GM18508 (cell line): ENCODE results near the gene TRIO.

ENCODE experiments used
- ATAC-seq: cut with Tn5 transposase; IDR thresholded peaks from one replicate; pipeline ENCODE4 v1.9.1; 2021; ENCODE audit warnings: moderate number of reproducible peaks; ENCODE audit not compliant: insufficient read depth, unreplicated experiment

TRIO gene

GRCh38 chr5:14164164-14165163 is 21.3 kb downstream of the TRIO start:
- ATAC-seq, result no peak

GRCh38 chr5:14165375-14166106 is 22.4 kb downstream of the TRIO start:
- ATAC-seq, result no peak

GRCh38 chr5:14166437-14166836 is 23.3 kb downstream of the TRIO start:
- no peak for ATAC-seq

GRCh38 chr5:14167211-14167845 is 24.2 kb downstream of the TRIO start:
- no peak for ATAC-seq

DNA sequence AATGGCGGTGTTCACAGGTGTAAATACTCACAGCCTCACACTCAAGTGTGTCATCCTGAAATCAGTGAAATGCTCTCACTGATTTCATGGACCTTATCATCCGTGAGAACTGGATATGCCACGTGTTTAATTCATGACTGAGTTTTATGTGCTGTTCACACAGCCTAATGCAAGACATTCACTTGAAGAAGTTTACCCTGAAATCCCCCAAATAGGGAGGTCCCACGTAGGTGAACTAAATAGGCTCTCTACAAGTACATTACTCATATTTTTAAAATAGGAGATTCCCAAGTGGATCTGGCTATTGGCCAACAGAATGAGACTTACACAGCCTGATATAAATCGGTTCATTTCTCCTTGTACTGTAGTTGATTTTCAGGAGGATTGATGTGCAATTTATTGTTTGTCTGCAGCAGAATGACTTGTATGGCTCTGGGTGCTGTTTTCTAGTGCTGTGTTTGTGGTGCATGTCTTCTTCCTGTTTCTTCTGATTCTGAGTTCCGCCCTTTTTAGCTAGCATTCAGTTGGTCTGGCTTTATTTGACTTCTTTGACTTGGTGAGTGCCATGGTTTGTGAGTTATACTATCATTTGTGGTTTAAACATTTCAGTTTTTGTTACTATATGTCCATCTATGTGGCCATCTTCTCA is 25.1 kb downstream of the TRIO start:
- no peak for ATAC-seq

DNA sequence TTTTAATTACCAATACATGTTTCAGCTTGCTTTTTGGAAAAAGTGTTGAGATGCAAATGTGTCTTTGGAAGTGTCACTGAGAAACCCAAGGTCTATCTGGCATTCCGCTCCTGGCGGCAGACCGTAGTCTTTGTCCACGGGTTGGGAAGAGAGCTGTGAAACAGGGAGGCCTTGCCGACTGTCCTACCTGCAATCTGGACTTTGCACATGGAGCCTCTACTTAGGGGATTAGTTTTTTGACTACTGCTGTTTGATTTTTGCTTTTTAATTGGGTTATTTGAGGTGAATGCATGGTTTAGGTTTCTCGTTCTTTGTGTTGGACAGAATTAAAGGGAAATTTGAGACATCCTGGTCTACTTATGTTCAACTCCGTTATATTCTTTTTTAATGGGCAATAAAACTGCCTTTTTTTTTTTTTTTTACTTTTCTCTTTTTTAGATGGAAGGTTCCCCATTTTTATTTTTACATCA is 25.7 kb downstream of the TRIO start:
- no peak for ATAC-seq

GRCh38 chr5:14171046-14171445 is 27.9 kb downstream of the TRIO start:
- no peak for ATAC-seq

DNA sequence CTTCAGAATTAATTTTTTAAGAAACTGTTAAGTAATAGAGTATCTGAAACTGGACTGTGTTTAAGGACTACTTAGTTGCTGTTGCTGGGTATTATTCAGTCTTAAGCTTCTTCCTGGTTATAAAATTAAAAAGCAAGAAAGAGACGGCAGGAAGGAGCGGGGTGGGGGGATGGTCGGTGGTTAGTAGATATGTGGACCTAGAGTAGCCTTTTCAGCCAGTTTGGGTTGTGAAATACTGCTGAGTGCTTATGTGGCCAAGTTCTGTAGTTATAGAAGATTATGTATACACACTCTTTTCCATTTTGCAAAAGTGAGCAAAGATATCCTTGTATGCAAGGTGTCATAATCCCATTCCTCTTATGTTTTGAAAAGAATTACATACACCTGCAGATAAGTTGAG is 28.5 kb downstream of the TRIO start:
- ATAC-seq, result no peak

DNA sequence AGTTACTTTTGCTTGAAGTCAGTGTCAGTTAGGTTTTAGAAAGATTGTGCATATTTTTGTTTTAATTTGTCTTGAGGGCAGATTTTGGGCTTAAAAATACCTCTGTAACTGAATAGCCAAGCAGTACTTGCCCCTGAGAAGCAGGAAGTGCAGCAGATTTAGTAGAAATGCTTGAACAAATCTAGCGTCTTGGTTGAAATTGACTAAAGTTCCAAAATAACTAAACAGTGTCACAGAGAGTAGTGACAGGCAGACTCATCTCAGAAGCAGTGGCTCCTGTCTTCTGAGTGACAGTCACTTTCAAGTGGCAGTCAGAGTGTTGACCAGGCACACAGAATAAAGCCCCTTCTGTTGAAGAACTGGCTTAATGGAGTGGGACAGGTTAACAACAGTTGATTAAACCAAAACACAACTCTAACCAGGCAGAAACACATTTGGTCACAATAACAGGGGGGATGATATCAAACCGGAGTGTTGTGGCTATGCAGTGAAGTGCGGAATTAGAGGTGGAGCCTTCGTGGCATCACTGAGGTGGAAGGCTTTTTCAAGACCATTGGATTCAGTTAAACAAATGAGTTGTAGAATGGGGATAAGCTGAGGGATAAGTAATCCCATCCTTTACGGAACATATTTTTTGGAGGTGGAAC is 29.1 kb downstream of the TRIO start:
- peak; percentile 48 for ATAC-seq

GRCh38 chr5:14173377-14174229 is 30.5 kb downstream of the TRIO start:
- ATAC-seq, result no peak

GRCh38 chr5:14174230-14174636 is 31.1 kb downstream of the TRIO start:
- no peak for ATAC-seq

GRCh38 chr5:14175381-14175780 is 32.2 kb downstream of the TRIO start:
- ATAC-seq, result no peak

DNA sequence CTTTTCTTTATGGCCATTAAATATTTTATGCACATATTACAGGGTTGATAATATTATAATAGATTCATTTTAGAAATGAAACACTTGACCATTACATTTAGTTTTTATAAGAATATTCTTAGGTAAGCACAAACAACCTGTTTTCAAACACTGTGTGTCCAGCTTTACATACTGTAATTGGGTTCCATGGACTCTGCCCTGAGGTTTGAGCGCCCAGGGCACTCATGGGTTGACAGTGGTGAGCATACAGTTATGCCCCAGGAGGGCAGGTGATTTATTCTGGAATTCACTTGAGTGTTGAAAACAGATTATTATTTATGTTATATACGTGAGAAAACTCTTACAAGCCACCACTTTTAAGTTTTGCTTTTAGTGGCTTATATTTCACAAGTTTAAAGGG is 33.7 kb downstream of the TRIO start:
- no peak for ATAC-seq

DNA sequence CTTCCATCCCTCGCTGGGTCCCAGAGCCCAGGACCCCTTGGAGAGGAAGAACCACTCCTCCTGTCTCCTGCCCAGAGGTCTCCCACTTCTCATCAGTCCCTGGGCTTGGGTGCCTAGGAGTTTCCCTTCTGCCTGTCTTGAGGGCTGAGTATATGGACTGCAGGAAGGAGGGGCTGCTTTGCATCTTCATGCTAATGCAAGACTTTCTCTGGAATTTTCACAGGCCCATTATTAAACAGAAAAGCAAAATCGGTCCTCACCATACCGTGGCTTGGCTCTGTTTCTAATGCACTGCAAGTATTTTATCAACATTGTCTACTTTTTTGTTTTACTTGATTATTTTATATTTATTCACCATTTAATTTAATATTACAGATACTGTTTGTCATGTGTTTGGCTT is 34.5 kb downstream of the TRIO start:
- no peak for ATAC-seq

GRCh38 chr5:14178091-14178490 is 34.9 kb downstream of the TRIO start:
- no peak for ATAC-seq

- ATAC-seq, result no peak
Measured at GRCh38 chr5:14178671-14179211, 35.6 kb downstream of the TRIO start.

- no peak for ATAC-seq
Measured at GRCh38 chr5:14179446-14179845, 36.3 kb downstream of the TRIO start.

DNA sequence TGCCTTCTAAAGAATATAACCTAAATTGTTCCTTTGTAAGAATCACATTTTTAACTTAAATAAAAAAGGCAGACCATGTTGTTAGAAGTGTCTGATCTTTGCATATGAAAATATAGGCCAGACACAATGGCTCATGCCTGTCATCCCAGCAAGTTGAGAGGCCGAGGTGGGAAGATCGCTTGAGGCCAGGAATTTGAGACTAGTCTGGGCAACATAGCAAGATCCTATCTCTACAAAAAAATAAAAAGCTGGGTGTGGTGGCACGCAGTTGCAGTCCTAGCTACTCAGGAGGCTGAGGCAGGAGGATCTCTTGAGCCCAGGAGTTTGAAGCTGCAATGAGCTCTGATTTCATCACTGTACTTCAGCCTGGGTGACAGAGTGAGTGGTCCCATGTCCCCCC is 37.3 kb downstream of the TRIO start:
- ATAC-seq, result no peak
